Fibroblast of lung (primary cell): ENCODE data around the gene CMTR1. TPM values are rescaled to one million over a fixed set of nuclear protein-coding genes. Genes with fewer than 3 reads are reported as not detected.

ENCODE experiments used
- DNase-seq, 2 donors: peaks; one replicate each; pipeline versions ENCODE4 v3.0.0 to v3.0.0-alpha.2; 2010; ENCODE audit warnings: low read depth in 2 of 2
- H2AFZ ChIP-seq: 2 replicates; pipeline ENCODE4 v1.5.1; 2012; ENCODE audit warnings: low read length, control low read depth, inconsistent platforms
- H3K27ac ChIP-seq: 2 replicates; pipeline ENCODE4 v1.5.1; 2011; ENCODE audit warnings: low read length, control low read depth; ENCODE audit not compliant: insufficient read depth
- H3K27me3 ChIP-seq: 2 replicates; pipeline ENCODE4 v1.5.1; 2011; ENCODE audit warnings: mild to moderate bottlenecking, low read length; ENCODE audit not compliant: control insufficient read depth, insufficient read depth
- H3K36me3 ChIP-seq: 2 replicates; pipeline ENCODE4 v1.5.1; 2011; ENCODE audit warnings: low read length; ENCODE audit not compliant: control insufficient read depth, insufficient read depth
- H3K4me1 ChIP-seq: 2 replicates; pipeline ENCODE4 v1.5.1; 2011; ENCODE audit warnings: low read length; ENCODE audit not compliant: control insufficient read depth, insufficient read depth; ENCODE audit errors: extremely low read depth
- H3K4me2 ChIP-seq: 2 replicates; pipeline ENCODE4 v1.5.1; 2011; ENCODE audit warnings: low read length, control low read depth; ENCODE audit not compliant: insufficient read depth; ENCODE audit errors: extremely low read depth
- H3K4me3 ChIP-seq, 4 experiments: fragments of 200-600 bp in 1 of 4; sonication (generic) in 1 of 4; replicated peaks in 1 of 4; 2 replicates each; pipeline ENCODE4 v1.5.1; 2011 to 2016; ENCODE audit warnings: low read length in 4 of 4, low read depth in 3 of 4, mild to moderate bottlenecking in 3 of 4, control low read depth in 2 of 4, inconsistent platforms in 1 of 4, mixed read lengths in 1 of 4; ENCODE audit not compliant: insufficient read depth in 1 of 4; ENCODE audit errors: control extremely low read depth in 1 of 4
- H3K79me2 ChIP-seq: 2 replicates; pipeline ENCODE4 v1.5.1; 2012; ENCODE audit warnings: mild to moderate bottlenecking, low read length, inconsistent platforms; ENCODE audit not compliant: control insufficient read depth, insufficient read depth
- H3K9ac ChIP-seq: 2 replicates; pipeline ENCODE4 v1.5.1; 2011; ENCODE audit warnings: mild to moderate bottlenecking, low read length, control low read depth; ENCODE audit not compliant: insufficient read depth
- H3K9me3 ChIP-seq: 2 replicates; pipeline ENCODE4 v1.5.1; 2012; ENCODE audit warnings: low read depth, low read length; ENCODE audit not compliant: control insufficient read depth, insufficient read depth
- H4K20me1 ChIP-seq: 2 replicates; pipeline ENCODE4 v1.5.1; 2011; ENCODE audit warnings: low read length; ENCODE audit not compliant: control insufficient read depth, insufficient read depth; ENCODE audit errors: extremely low read depth
- EZH2 ChIP-seq: IDR thresholded peaks from 2 replicates; pipeline ENCODE4 v1.5.1; 2012; ENCODE audit warnings: low read length, control low read depth, mild to moderate bottlenecking; ENCODE audit errors: missing control alignments
- polyA plus RNA-seq, 2 donors: library from polyadenylated mRNA; depleted of rRNA in 1 of 2; stranded (reverse) in 1 of 2; unstranded in 1 of 2; fragments of >200 nt; gene quantifications; 2 replicates each; pipeline ENCODE4 v1.2.1, GENCODE V29; 2011 to 2012; ENCODE audit warnings: missing spikeins in 1 of 2
- total RNA-seq: library from RNA; depleted of rRNA; stranded (reverse); fragments of >200 nt; gene quantifications from 2 replicates; pipeline ENCODE4 v1.2.1, GENCODE V29; 2014
- TF ChIP-seq, protein P1 (sequence below), 2 donors: IDR thresholded peaks in 1 of 2; conservative IDR thresholded peaks in 1 of 2; 1 replicate in 1 of 2; 2 replicates in 1 of 2; pipeline ENCODE4 v1.5.1; 2011 to 2012; ENCODE audit warnings: low read length in 2 of 2, control low read depth in 1 of 2, inconsistent platforms in 1 of 2, low read depth in 1 of 2, mild to moderate bottlenecking in 1 of 2

CMTR1 gene
- total and polyA plus RNA-seq, 2 donors (not counting 1 experiment from before 2014, with no cell fraction given) = 27.0 to 44.8 TPM

DNA sequence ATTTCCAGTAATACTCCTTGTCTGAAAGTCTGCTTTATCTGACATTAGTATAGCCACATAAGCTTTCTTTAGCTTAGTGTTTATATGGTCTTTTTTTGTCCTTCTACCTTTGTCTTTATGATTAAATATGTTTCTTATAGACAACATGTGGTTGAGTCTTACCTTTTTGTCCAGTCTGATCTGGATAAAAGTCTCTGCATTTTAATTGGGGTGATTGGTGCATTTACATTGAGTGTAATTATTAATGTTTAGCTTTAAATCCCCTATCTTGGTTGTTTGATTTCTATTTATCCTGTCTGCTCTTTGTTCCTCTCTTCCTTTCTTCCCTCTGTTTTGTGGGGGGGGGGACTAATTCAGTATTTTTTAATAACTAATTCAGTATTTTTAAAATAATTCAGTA lies 34.7 kb downstream of the CMTR1 start:
- no peak for TF ChIP-seq EZH2
- TF ChIP-seq, protein P1, sequence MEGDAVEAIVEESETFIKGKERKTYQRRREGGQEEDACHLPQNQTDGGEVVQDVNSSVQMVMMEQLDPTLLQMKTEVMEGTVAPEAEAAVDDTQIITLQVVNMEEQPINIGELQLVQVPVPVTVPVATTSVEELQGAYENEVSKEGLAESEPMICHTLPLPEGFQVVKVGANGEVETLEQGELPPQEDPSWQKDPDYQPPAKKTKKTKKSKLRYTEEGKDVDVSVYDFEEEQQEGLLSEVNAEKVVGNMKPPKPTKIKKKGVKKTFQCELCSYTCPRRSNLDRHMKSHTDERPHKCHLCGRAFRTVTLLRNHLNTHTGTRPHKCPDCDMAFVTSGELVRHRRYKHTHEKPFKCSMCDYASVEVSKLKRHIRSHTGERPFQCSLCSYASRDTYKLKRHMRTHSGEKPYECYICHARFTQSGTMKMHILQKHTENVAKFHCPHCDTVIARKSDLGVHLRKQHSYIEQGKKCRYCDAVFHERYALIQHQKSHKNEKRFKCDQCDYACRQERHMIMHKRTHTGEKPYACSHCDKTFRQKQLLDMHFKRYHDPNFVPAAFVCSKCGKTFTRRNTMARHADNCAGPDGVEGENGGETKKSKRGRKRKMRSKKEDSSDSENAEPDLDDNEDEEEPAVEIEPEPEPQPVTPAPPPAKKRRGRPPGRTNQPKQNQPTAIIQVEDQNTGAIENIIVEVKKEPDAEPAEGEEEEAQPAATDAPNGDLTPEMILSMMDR (conservative IDR thresholded peaks at IDR 0.05 in 1 of 2, IDR thresholded peaks at IDR 0.05 in 1 of 2; ENCODE audit: low read depth in 1 of 2, low read length in 2 of 2) = no peak
- no peak for DNase-seq

DNA sequence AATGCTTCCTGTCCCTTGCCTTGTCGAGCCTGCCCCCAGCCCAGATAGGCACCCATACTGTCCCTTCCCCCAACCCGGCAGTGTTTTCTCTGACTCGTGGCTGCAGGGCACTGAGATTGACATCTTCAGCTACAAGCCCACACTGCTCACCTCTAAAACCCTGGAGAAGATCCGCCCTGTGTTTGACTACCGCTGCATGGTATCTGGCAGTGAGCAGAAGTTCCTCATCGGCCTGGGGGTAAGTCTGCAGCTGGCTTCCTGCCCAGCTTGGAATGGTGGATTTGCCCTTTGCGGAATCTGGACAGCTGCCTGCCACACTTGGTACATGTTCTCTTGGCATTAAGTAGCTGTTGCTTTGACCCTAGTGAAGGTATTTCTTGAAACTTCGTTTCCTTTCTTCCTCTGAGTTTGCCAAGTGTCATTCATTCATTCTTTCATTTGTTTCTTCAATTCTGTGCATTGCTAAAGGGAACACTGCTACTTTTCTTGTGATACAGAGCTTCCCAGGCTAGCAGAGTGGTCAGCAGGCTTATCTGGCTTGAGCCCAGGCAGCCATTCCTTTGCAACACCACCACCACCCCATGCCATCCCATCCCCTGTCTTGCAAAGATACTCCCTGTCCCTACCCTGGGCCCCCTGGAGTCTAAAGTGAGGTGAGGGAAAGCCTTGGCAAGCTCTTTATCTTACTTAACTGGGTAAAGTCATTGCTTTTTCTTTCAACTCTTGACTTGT lies 40.5 kb downstream of the CMTR1 start:
- Histone ChIP-seq H3K27me3 (no peaks in the 10 kb centered on the region), H3K79me2 (no peaks in the 10 kb centered on the region), H3K4me3 (no peak overlapping the region), H2AFZ (no peak overlapping the region), H3K4me1 (no peaks in the 10 kb centered on the region), H3K4me2 (no peak overlapping the region), H3K9me3 (no peaks in the 10 kb centered on the region), H4K20me1 (no peaks in the 10 kb centered on the region), H3K9ac (no peak overlapping the region), H3K36me3 (peaks cover 25% of the 10 kb centered on the region), H3K27ac (no peak overlapping the region)
- DNase-seq = peak; percentile 39 to 54
- no peak for TF ChIP-seq EZH2
- TF ChIP-seq, protein P1 (conservative IDR thresholded peaks at IDR 0.05 in 1 of 2, IDR thresholded peaks at IDR 0.05 in 1 of 2; ENCODE audit: low read depth in 1 of 2, low read length in 2 of 2) = no peak

More for the DNA sequence above, 34.7 kb downstream of the CMTR1 start:
- H3K4me2 ChIP-seq = no peak overlapping the region
- no peaks in the 10 kb centered on the region for H3K9me3 ChIP-seq
- H3K4me1 ChIP-seq = no peaks in the 10 kb centered on the region
- H3K36me3 ChIP-seq = peaks cover 7% of the 10 kb centered on the region
- no peaks in the 10 kb centered on the region for H3K27me3 ChIP-seq
- H3K27ac ChIP-seq = no peak overlapping the region
- no peak overlapping the region for H3K4me3 ChIP-seq
- H2AFZ ChIP-seq = no peak overlapping the region
- no peak overlapping the region for H3K9ac ChIP-seq
- H3K79me2 ChIP-seq = no peaks in the 10 kb centered on the region
- no peaks in the 10 kb centered on the region for H4K20me1 ChIP-seq

DNA sequence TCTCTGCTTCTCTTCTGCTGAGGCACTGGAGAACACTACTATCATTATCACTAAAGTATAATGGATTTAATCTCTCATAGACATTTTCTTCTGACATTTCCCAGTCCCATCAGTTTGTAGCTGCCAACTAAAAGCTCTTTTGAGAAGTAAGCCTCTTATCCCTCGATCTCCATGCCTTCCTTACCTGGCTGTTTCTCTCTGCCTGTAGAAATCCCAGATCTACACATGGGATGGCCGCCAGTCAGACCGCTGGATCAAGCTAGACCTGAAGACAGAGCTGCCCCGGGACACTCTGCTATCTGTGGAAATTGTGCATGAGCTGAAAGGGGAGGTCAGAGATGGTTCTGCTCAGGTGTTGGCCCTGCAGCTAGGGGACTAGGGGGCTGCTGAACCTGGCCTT lies 41.3 kb downstream of the CMTR1 start:
- no peaks in the 10 kb centered on the region for H3K79me2 ChIP-seq
- H4K20me1 ChIP-seq = no peaks in the 10 kb centered on the region
- no peaks in the 10 kb centered on the region for H3K4me1 ChIP-seq
- H3K27ac ChIP-seq = no peak overlapping the region
- peaks cover 29% of the 10 kb centered on the region for H3K36me3 ChIP-seq
- H3K9me3 ChIP-seq = no peaks in the 10 kb centered on the region
- no peak overlapping the region for H3K4me3 ChIP-seq
- DNase-seq = no peak
- no peak overlapping the region for H3K4me2 ChIP-seq
- no peak for TF ChIP-seq EZH2
- TF ChIP-seq, protein P1 (conservative IDR thresholded peaks at IDR 0.05 in 1 of 2, IDR thresholded peaks at IDR 0.05 in 1 of 2; ENCODE audit: low read depth in 1 of 2, low read length in 2 of 2) = no peak
- no peaks in the 10 kb centered on the region for H3K27me3 ChIP-seq
- H2AFZ ChIP-seq = no peak overlapping the region
- H3K9ac ChIP-seq = no peak overlapping the region
